Stimulated activated CD4-positive, alpha-beta T cell treated with anti-CD3 and anti-CD28 coated beads, Interleukin-12 subunit alpha, Interleukin-12 subunit beta, amount 100 ng/mL, for 4 hours (primary cell): ENCODE data around the gene TLR3.
"Not testable (repeated sequence)": the region's sequence is repeated elsewhere in the genome, so short reads cannot be mapped to it uniquely, and the experiment has no call there.

Source experiments
- DNase-seq: peaks from one replicate; pipeline ENCODE4 v3.0.0-alpha.2; 2020

The TLR3 gene

DNA sequence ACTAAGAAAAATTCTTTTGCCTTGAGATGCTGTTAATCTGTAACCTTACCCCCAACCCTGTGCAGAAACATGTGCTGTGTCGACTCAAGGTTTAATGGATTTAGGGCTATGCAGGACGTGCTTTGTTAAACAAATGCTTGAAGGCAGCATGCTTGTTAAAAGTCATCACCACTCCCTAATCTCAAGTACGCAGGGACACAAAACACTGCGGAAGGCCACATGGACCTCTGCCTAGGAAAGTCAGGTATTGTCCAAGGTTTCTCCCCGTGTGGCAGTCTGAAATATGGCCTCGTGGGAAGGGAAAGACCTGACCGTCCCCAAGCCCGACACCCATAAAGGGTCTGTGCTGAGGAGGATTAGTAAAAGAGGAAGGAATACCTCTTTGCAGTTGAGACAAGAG lies 18.8 kb upstream of the TLR3 start:
- DNase-seq = not testable (repeated sequence)

DNA sequence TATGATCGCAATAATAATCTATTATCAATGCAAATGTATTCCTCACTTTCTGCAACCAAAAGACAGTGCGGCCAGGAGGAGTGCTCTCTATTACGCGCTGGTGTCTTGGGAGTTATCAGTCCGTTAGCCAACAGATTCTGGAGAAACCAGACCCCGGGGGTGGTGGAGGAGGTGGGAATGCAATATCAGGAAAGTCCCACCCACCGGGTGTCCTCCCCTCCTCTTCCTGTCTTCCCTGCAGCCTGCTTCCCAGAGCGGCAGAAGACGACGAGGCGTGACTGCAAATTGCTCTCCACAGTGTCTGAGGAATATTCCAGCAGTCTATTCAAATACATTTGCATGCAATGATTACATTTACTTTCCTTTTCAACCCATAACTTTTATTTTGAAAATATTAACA lies 17.9 kb upstream of the TLR3 start:
- no peak for DNase-seq

DNA sequence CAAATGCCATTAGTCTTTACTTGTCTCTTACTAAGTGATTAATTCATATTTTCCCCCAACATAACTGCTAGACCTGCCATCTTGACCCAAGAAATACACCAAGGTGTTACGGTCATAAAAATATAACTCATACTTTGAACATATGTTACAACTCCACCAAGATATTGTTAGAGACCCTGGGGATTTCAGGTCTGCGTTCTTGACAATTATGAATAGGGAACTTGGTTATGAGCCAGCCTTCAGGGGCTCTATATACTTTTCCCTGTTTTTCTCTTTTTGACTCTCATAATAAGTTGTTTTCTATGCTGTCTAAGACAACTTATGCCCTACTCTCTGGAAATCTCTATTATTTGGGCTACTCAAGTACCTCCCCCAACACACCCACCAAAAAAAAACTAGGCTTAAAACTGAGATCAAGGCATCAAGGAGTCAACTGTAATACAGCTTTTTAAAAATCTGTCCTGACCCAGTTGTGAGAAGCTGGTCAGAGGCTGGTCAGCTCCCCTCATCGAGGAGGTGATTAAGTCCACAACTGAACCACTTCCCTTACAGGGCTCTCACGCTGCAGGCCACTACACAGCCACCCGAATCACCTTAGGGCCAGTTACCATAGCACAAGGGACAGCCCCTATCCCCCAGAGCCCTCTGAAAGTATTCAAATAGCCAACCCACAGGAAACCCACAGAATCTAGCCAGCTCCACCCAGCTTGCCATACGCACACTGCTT lies 10.5 kb upstream of the TLR3 start:
- DNase-seq = no peak

DNA sequence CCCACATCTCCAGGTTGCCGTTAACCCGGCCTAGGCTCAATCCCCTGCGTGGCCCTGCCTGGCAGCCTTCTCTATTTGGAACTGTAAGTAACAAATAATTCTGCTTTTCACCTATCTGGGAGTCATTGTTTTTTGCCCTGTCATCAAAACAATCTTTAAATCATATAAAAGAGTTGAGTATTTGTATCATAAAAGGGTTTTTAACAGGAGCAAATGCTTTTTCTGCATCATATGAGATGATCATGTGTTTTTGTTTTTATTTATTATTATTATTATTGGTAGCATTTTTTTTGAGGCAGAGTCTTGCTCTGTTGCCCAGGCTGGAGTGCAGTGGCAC lies 10.0 kb upstream of the TLR3 start:
- no peak for DNase-seq

DNA sequence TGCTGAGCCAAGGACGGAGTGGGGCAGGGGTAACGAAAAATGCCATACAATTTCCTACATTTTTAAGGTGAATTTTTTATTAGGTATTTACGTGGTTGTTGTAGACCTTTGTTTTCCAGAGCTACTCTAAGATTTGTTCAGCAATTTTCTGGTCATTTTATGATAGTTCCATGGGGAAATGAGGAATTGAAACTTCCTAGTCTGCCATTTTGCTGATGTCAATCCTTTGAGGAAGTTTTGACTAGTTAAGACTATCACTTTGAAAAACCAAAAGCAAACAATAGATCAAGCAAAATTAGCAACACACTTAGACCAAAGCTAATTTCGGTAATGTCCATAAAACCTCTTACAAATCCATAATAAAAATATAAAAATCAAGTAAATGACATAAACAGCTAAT lies 7.0 kb upstream of the TLR3 start:
- DNase-seq = no peak

DNA sequence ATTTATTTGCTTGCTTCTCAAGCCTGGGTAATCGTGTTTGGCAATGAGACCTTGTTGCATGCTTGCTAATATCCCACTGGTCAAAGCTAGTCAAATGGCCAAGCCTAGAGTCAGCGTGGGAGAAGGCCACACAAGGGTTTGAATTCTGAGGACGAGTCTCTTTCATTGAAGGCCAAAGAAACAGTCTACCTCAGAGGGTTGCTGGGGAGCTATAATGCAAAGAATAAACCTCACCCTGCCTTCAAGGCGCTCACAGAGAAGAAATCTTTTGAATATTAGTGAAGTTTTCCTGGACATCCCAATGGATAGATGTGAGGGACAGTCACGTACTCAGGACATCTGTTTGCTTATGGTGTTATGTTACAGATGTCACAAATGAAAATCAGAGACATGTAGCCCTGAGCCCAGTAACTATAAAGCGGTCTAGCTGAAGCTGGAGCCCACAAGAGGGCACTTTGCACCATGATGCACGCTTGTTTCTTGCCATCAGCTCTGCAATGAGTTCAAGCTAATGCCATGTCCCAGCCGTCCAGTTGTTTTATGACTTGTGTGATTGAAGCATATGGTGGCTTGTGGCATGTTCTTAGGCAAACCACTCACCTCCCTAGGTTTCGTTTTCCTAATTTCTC lies 1.1 kb upstream of the TLR3 start:
- DNase-seq = no peak

DNA sequence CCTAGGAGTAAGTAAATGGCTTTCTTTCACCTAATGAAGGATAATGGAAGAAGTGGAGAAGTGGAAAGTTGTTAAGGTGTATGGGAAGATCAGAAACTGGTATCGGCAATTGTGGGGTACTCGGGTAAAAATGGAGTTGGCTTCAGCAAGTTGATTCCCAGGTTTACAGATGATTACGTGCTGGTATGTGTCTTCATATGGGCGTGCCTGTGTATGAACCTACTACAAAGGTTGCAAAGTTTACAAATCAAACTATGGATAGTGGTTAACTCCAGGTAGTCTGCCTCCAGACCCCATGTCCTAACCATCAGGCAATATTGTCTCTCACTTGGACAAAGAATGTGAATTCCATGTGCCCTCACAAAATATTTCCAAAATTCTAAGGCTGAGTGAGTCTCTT lies 773 bp downstream of the TLR3 start:
- DNase-seq = no peak

DNA sequence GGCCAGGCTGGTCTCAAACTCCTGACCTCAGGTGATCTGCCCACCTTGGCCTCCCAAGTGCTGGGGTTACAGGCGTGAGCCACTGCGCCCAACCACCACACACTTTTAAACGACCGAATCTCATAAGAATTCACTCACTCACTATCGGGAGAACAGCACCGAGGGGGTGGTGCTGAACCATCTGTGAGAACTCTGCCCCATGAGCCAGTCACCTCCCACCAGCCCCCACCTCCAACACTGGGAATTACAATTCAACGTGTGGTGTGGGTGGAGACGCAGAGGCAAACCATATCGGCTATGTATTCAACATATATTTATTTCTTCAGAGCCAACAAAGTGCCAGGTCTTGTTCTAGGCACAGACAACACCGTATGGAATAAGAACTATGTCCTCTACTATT lies 3.6 kb downstream of the TLR3 start:
- DNase-seq = no peak

DNA sequence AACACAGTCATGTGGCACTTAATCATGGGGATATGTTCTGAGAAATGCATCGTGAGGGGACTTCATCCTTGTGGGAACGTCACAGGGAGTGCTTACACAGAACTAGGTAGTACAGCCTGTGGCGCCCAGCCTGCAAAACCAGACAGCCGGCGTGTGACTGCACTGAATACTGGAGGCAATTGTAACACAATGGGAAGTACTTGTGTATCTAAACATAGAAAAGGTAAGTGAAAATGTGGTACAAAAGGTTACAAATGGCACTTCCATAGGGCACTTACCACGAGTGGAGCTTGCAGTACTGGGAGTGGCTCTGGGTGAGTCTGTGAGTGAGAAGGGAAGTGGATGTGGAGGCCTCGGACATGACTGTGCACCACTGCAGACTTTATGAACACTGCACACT lies 5.2 kb downstream of the TLR3 start:
- DNase-seq = no peak

DNA sequence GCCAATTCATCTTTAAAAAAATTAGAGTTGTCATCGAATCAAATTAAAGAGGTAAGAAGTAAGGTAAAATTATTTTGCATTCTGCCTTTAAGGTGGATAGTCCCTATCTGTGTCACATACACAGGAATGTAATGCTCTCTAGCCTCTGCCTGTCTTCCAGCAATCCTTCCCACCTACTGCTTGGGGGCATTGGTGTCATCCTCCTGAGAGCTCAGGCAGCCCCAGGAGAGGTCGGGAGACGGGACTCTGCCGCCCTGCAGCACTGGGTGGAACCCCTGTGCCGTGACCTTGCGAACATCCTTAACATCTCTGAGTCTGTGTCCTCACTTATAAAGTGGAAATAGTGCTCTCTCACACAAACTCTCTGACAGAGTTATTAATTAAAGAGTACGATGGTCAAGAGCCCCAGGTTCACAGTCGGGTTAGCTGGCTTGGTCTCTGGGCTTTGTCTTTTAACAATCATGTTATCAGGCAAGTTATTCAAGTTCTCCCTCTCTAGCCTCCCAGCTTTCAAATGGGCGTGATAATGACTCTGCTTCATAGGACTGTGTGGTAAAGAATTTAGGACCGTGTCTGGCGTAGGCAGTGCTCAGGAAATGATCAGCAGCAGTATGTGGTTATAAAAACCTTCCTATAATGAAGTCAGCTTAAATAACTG lies 10.2 kb downstream of the TLR3 start:
- DNase-seq = no peak

DNA sequence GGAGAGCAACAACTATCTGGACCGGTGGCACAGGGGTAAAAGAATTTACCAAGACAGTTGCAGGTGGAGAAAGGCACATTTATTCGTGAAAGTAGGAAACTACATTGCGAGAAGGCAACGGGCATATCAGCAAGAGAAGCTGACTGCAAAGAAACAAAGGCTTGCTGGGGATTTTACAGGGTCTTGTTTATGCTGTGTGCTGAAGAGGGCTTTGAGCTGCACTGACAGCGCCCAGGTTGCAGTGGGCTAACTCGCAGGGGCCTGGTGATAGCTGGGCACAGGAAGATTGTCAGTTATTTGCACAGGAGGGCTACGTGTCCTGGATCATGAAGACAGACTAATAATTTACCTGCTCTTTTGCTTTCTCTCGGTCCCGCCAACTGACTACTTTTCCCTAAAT lies 10.7 kb downstream of the TLR3 start:
- DNase-seq = no peak

DNA sequence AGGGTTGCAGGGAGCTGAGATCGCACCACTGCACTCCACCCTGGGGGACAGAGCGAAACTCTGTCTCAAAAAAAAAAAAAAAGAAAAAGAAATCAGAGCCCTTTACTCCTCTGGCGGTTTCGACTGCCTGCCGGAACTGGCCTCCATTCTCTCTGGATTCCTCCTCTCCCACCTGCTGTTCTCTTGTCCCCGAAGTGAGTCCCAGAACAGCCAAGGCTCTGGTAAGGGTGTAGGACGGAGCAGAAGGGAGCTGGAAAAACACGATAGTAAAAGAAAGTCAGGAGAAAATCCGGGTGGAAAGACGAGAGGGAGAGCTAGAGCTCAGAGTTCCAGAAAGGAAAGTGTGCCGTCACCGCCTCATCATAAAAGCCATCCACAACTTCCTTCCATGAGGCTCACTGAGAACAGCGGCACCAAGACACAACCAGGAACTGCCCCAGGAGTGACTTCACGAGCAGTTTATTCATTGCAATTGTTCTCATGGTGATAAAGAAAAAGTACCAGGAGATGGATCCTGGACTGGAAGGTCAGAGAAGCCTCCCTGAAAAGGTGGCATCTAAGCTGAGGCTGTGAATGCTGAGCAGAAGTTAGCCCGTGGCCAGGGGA lies 12.3 kb downstream of the TLR3 start:
- no peak for DNase-seq

DNA sequence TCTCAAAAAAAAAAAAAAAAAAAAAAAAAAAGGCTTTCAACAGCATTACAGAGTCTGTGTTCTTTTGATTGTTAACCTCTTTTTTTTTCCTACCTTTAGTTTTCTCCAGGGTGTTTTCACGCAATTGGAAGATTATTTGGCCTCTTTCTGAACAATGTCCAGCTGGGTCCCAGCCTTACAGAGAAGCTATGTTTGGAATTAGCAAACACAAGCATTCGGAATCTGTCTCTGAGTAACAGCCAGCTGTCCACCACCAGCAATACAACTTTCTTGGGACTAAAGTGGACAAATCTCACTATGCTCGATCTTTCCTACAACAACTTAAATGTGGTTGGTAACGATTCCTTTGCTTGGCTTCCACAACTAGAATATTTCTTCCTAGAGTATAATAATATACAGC lies 13.3 kb downstream of the TLR3 start:
- DNase-seq = no peak

DNA sequence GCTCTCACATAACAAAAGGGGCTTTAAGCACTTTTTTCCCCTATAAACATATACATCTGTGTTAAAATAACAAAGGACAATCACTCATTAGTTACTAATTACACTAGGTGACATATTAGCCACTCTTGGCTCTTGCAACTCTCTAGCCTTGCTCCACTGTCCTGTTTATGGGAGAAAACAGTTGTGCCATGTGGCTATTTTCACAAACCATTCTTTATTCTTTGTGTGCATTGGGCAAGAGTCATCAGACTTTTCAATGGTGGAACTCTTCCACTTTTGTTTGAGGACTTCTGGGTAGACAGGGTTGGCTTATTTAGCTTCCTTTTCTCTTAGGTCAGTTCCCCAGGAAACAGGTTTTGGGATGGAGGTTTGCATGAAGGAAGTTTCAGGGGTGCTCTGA lies 19.6 kb downstream of the TLR3 start:
- DNase-seq = no peak

DNA sequence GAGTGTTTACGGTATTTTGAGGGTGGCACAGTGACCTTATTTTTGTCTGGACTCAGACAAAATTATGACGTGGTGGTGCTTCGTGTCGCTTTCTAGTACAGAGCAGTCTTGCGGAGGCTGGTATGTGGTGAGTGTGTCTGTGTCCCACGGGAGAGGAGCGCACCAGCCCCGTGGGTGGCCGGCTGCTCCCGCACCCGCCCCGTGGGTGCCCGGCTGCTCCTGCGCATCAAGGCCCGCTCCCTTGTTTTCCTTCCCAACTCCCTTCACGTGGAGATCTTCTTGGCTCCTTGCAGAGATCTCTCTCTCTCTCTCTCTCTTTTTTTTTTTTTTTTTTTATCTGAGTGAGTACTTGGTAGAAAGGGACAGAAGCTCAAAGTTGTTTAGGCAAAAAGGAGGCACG lies 23.3 kb downstream of the TLR3 start:
- DNase-seq = no peak

DNA sequence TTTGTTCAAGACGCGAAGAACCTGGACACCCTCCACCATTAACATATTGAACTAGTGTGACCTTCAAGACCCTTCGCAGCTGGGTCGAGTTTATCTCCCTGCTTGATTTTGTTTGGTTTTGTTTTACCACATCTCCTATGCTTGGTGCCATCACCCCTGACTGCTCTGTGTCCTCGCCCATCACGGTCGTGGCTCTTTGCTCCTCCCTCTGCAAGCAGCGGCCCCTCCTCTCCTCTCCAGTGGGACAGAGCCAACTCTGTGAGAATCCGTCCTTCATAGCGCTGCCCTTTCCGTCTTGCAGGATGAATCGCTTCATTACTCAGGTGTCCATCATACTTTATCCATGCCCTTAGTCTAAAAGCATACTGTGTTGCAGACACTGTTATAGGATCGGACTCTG lies 26.4 kb downstream of the TLR3 start:
- DNase-seq = no peak

DNA sequence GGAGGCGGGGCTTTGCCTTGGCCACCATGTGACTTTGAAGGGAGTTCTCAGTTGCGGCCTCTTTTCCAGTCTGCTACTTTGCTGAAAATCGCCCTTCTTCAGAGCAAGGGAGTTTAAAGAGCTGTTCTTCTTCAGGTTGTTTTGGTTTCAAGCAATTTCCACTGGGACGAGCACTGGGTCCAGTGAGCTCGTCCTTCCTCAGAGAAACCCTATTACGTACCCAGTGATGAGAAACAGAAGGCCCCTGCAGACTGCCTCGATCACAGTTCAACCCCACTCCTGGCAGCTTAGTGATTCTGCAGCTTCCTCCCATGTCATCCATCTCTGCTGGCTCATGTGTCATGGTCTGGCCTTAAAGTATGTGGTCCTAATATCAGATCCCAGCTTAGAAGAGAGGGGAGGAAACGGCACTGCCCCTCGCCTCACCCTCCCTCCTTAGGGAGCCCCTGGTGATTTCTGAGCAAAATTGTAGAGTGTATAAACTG lies 27.8 kb downstream of the TLR3 start:
- DNase-seq = no peak

DNA sequence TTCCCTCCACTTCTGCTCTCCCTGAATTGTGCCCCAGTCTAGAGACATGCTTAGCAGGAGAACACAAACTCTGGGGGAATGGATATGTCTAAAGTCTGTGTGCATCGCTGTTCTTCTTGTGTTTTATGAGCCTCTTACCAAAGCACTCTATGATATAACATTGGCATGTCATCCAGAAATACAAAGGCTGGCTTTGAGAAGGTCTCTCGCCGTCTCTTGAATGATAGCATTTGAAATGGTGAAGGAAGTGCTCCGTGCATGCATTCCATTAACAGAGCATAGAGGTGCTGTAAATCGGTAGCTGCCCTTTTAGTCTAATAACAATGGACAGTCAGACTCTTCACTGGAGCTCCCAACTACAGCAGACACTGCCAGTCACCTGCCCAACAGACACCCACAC lies 28.4 kb downstream of the TLR3 start:
- no peak for DNase-seq

DNA sequence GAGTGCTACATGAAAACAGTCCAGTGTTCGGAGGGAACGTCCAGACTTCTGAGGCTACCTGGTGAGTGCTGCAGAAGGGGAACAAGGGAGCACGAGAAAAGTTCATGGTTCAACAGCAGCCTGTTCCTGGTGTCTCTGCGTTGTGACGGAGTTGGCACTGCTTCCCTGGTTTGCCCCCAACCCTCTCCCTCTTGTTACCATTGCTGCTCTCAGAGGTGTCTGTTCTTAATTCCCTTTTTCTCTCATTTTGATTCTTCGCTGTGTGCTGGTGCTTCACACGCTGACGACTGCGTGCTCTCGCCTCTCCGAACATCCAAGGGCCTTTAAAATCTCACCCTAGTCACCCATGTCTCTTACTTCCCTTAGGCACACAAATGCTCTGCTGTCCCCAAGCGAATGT lies 34.0 kb downstream of the TLR3 start:
- DNase-seq = no peak

DNA sequence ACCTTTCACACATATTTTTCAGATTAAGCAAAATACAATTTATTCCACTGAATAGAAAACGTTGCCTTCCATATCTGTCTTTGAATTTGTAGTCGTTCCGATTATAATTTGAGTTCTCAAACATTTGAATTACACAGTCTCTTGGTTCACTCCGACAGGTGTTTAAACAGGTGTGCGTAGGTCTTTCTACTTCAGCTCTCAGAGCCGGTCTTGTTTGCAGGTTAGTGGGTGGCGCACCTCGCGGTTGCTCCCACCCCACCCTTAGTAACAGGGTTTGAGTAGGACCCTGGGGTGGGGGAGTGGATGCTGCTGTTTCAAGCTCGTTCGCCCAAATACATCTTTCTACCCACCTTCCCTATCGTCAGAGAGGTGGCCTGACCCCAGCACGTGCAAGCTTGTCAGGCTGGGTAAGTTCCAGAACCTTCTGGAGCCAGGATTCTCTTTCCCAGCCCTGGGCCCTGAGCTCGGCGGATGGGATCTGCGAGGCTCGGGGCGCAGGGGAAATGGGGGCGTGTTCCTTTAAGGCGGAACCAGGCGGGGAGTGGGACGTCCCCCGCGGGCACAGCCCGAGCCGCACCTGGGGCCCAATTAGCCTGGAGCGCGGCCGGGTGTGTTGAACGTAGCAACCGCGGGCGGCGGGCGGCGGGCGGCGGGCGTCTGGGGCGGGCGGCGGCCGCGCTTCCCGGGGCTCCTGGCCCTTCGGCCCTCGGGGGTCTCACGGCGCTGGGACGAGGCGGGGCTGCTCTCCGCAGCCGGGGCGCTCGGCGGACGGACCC lies 35.3 kb downstream of the TLR3 start, which contains the start of gene FAM149A:
FAM149A (plus strand) TSS at position 591 of the 776 bp plus-strand sequence.
- DNase-seq = peak; percentile 53

DNA sequence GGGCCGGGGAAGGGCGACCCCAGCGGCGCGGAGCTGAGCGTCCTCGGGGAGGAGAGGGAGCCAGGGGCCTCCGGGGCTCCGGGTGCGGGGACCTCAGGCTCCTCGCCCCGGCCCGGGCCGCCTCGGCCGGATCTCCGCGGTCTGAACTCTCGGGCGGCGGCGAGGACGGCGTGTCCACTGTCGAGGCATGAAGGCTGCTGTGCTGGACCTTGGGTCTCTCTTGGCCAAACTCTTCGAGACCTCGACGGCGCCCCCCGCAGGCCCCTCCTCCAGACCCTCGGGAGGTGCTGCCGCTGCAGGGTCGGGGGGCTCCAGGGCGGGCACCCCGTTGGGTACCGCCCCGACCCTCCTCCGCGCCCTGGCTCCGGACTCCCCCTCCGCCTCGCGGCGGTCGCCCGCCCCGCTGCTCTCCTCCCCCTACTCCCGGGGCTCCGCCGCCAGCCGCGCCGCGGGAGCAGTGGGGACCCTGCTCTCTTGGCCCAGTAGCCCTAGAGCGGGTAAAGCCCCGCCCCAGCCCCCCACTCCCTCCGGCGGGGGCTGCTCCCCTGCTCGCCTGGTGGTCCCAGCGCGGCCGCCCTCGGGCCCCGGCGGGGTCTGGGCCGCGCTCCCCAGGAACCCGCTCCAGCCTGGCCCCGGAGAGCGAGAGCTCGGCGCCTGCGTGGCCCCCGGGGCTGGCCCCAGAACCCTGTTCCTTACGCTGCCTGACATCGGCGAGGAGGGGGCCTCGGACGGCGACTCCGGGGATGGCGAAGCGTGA lies 36.1 kb downstream of the TLR3 start:
- peak; percentile 4 for DNase-seq

DNA sequence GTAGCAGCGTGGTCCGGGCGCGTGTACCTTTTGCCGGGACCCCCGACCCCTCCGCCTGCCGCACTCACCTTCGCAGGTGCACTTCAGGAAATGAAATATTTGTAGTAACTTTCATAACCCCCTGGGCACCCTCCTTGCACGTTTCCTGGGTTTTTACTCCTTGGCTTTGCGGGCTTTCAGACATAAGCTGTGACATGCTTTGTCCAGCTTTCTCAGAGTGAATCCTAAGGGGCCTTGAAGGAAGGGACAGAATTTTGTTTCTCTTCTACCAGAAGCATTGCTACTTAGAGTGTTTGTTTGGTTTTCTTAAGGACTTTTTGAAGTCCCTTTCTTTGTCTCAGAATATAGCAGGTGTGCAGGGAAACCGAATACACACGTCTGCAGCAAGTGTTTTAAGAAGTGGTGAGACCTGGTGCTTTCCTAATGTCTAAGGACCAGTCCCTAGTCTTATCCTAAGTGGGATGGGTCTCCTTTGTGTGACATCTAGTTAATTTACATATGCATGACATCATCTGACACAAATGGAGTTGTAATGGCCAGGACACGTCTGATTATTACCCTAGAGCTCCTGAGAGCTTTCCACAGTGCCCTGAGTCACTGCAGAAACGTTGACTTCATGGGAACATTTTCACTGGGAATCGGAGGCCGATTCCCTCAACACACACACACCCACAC lies 36.8 kb downstream of the TLR3 start:
- no peak for DNase-seq
